H54 (cell line): Measurements from ENCODE around the gene FAM53A.
"Not testable (repeated sequence)": the region's sequence is repeated elsewhere in the genome, so short reads cannot be mapped to it uniquely, and the experiment has no call there.

Experiments used
- DNase-seq: peaks from one replicate; pipeline ENCODE4 v3.0.0; 2011; ENCODE audit warnings: low spot score, mixed read lengths; ENCODE audit not compliant: insufficient read length
- FAIRE-seq: peaks from 3 replicates; lab custom pipeline; 2011; peaks lifted over from hg19 to GRCh38; lab: Jason Lieb, UNC
- POLR2A ChIP-seq: IDR thresholded peaks from 2 replicates; pipeline ENCODE4 v1.6.1; 2011; ENCODE audit warnings: low read depth, mild to moderate bottlenecking, low read length

Gene FAM53A

GRCh38 chr4:1615786-1616556 is 68.1 kb downstream of the FAM53A start:
- no peak for FAIRE-seq
- DNase-seq = no peak
- TF ChIP-seq POLR2A = no peak

GRCh38 chr4:1614854-1615595 is 69.1 kb downstream of the FAM53A start:
- DNase-seq (no peak), FAIRE-seq (no peak)
- no peak for TF ChIP-seq POLR2A

- no peak for FAIRE-seq
- no peak for DNase-seq
- no peak for TF ChIP-seq POLR2A
These were observed 69.6 kb downstream of the FAM53A start for GRCh38 chr4:1614502-1614853.

GRCh38 chr4:1614049-1614448 is 70.1 kb downstream of the FAM53A start:
- no peak for TF ChIP-seq POLR2A
- DNase-seq = no peak
- no peak for FAIRE-seq

- DNase-seq (no peak), FAIRE-seq (no peak)
- TF ChIP-seq POLR2A = no peak
These were observed 71.0 kb downstream of the FAM53A start for GRCh38 chr4:1613099-1613495.

GRCh38 chr4:1612278-1613098 is 71.6 kb downstream of the FAM53A start:
- DNase-seq (no peak), FAIRE-seq (no peak)
- no peak for TF ChIP-seq POLR2A

GRCh38 chr4:1611501-1611870 is 72.6 kb downstream of the FAM53A start:
- no peak for FAIRE-seq
- TF ChIP-seq POLR2A = no peak
- no peak for DNase-seq

- DNase-seq (no peak), FAIRE-seq (no peak)
- no peak for TF ChIP-seq POLR2A
These were observed 73.2 kb downstream of the FAM53A start for GRCh38 chr4:1610791-1611500.

GRCh38 chr4:1609901-1610790 is 74.0 kb downstream of the FAM53A start:
- TF ChIP-seq POLR2A = no peak
- FAIRE-seq = no peak
- no peak for DNase-seq

- DNase-seq = no peak
- TF ChIP-seq POLR2A = no peak
- no peak for FAIRE-seq
These were observed 75.2 kb downstream of the FAM53A start for GRCh38 chr4:1608821-1609500.

- no peak for TF ChIP-seq POLR2A
- FAIRE-seq (no peak), DNase-seq (no peak)
These were observed 75.8 kb downstream of the FAM53A start for GRCh38 chr4:1608196-1608820.

- DNase-seq, FAIRE-seq: not testable (repeated sequence)
These were observed 76.5 kb downstream of the FAM53A start for GRCh38 chr4:1607436-1608195.
